KOPT-K1 (cell line): ENCODE data around the gene SEPTIN14.
"Not testable (repeated sequence)": the region's sequence is repeated elsewhere in the genome, so short reads cannot be mapped to it uniquely, and the experiment has no call there.

Experiments used
- H3K27ac ChIP-seq: fragments of 200-600 bp; sonication (generic); 2 replicates; pipeline ENCODE4 v1.5.1; 2016; ENCODE audit warnings: antibody characterized with exemption, mild to moderate bottlenecking, low read depth, low read length; ENCODE audit not compliant: poor library complexity, severe bottlenecking
- H3K36me3 ChIP-seq: fragments of 200-600 bp; sonication (generic); 2 replicates; pipeline ENCODE4 v1.5.1; 2017; ENCODE audit warnings: antibody characterized with exemption, mild to moderate bottlenecking, low read length, moderate library complexity; ENCODE audit not compliant: insufficient read depth
- H3K9me3 ChIP-seq: fragments of 200-600 bp; sonication (generic); 2 replicates; pipeline ENCODE4 v1.5.1; 2017; ENCODE audit warnings: antibody characterized with exemption, low read length, mild to moderate bottlenecking; ENCODE audit not compliant: insufficient read depth, poor library complexity, severe bottlenecking

The SEPTIN14 gene

GRCh38 chr7:55827577-55827976 is 35.0 kb downstream of the SEPTIN14 start:
- Histone ChIP-seq H3K36me3 (no peaks in the 10 kb centered on the region), H3K27ac (no peak overlapping the region), H3K9me3 (peaks cover 12% of the 10 kb centered on the region)

DNA sequence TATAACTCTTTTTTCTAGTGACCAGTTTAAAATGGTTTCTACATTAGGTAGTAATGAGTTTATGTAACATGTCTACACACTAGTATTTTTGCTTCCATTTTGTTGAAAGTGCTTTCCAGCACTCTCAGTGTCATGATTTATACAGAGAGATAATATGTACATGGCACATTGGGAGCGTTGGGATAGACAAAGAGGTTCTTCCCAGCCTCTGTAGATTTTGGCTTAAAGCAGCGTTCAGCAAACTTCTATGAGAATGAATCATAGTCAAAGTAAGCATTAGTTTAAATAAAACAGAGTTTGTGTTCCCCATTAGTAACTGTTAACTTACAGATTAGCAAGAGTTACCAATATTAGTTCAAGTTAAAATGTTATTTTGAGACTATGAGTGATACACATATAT is 43.9 kb downstream of the SEPTIN14 start:
- H3K36me3 ChIP-seq = no peaks in the 10 kb centered on the region
- H3K27ac ChIP-seq = no peak overlapping the region
- H3K9me3 ChIP-seq = peaks cover 28% of the 10 kb centered on the region

DNA sequence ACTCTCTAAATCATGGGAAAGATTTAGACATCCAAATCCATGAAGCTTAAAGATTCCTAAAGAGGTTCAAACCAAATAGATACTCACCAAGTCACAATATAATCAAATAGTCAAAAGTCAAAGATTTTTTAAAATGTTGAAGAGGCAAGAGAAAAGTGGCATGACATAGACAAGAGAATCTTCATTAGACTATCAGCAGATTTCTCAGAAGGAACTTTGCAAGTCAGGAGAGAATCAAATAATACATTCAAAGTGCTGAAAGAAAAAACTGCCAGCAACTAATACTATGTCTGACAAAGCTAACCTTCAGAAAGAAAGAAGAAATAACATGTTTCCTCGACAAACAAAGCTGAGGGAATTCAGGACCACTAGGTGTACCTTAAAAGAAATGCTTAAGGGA is 65.3 kb downstream of the SEPTIN14 start:
- H3K36me3 ChIP-seq, H3K27ac ChIP-seq: not testable (repeated sequence)
- peaks cover 22% of the 10 kb centered on the region for H3K9me3 ChIP-seq

DNA sequence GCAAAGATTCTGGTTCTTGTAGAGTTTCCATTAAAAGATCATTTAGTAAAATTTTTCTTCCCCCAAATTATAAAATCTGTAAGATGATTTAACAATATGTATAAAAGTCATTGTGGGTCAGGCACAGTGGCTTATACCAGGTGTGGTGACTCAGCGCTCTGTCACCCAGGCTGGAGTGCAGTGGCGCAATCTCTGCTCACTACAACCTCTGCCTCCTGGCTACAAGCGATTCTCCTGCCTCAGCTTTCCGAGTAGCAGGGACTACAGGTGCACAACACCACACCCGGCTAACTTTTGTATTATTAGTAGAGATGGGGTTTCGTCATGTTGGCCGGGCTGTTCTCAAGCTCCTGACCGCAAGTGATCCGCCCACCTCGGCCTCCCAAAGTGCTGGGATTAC is 68.0 kb downstream of the SEPTIN14 start:
- H3K36me3 ChIP-seq = no peaks in the 10 kb centered on the region
- peaks cover 22% of the 10 kb centered on the region for H3K9me3 ChIP-seq
- H3K27ac ChIP-seq = no peak overlapping the region

- no peaks in the 10 kb centered on the region for H3K36me3 ChIP-seq
- peaks cover 5% of the 10 kb centered on the region for H3K9me3 ChIP-seq
- no peak overlapping the region for H3K27ac ChIP-seq
Measured at GRCh38 chr7:55792048-55792447, 70.5 kb downstream of the SEPTIN14 start.

- peaks cover 10% of the 10 kb centered on the region for H3K9me3 ChIP-seq
- H3K27ac ChIP-seq = no peak overlapping the region
- no peaks in the 10 kb centered on the region for H3K36me3 ChIP-seq
Measured at GRCh38 chr7:55787796-55788195, 74.8 kb downstream of the SEPTIN14 start.

DNA sequence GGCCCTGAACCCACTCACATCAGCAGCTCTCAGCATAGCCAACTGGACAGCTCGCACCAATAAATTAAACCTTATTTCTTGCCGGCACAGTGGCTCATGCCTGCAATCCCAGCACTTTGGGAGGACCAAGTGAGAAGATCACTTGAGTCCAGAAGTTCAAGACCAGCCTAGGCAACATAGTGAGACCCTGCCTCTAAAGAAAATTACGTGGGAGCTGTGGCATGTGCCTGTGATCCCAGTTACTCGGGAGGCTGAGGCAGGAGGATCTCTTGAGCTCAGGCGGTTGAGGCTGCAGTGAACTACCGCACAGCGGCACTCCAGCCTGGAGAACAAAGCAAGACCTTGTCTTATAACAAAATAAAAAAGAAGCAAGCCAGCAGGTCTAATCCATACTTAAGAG is 75.7 kb downstream of the SEPTIN14 start:
- no peak overlapping the region for H3K27ac ChIP-seq
- no peaks in the 10 kb centered on the region for H3K36me3 ChIP-seq
- H3K9me3 ChIP-seq = peaks cover 10% of the 10 kb centered on the region

DNA sequence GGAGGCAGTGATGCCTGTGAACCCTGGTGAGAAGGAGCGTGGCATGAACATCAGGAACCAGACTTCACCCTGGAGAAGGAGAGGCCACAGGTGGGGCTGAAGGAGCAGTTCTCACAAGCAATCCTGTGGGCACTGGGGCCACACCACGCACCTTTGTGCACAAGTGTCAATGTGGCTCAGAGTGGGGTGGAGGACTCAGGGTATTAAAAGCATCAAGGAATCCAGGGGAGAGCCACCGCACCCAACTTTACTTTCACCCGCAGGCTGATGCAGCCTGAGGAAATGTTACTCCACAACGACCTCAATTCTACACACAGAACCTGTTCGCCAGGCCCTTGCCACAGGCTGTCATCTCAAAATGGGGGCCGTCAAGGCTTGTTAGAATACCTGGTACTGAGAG is 77.1 kb downstream of the SEPTIN14 start:
- peaks cover 10% of the 10 kb centered on the region for H3K9me3 ChIP-seq
- H3K27ac ChIP-seq, H3K36me3 ChIP-seq: not testable (repeated sequence)

GRCh38 chr7:55784151-55784550 is 78.4 kb downstream of the SEPTIN14 start:
- Histone ChIP-seq H3K9me3 (peaks cover 10% of the 10 kb centered on the region), H3K27ac (no peak overlapping the region), H3K36me3 (no peaks in the 10 kb centered on the region)

- Histone ChIP-seq H3K36me3 (0 out of 2 replicates have a peak, but pooled peaks cover 3% of the 10 kb centered on the region), H3K27ac (no peak overlapping the region), H3K9me3 (no peaks in the 10 kb centered on the region)
Measured at GRCh38 chr7:55778631-55779030, 83.9 kb downstream of the SEPTIN14 start.

DNA sequence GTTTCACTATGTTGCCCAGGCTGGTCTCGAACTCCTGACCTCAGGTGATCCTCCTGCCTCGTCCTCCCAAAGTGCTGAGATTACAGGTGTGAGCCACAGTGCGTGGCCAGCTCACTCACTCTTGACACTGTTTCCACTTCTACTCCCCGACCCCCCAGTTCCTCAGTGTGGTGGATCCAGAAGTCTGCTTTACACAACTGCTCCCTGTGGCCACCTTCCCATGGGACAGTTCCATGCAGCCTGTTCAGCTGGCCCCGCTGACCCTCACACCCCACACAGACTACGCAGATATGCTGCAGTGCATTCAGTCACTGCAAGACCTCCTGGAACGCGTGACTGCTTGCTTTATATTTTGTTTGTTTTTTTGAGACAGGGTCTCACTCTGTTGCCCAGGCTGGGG is 86.4 kb downstream of the SEPTIN14 start:
- H3K36me3 ChIP-seq = peaks cover 9% of the 10 kb centered on the region; the same call in 1 of the 2 replicates

GRCh38 chr7:55775051-55775420 is 87.5 kb downstream of the SEPTIN14 start:
- H3K36me3 ChIP-seq = peaks cover 9% of the 10 kb centered on the region; the same call in 1 of the 2 replicates
- H3K27ac ChIP-seq = no peak overlapping the region
- no peaks in the 10 kb centered on the region for H3K9me3 ChIP-seq

More for the DNA sequence above, 86.4 kb downstream of the SEPTIN14 start:
- no peaks in the 10 kb centered on the region for H3K9me3 ChIP-seq
- H3K27ac ChIP-seq = no peak overlapping the region

GRCh38 chr7:55774327-55775050 is 88.1 kb downstream of the SEPTIN14 start:
- Histone ChIP-seq H3K9me3 (no peaks in the 10 kb centered on the region), H3K27ac (no peak overlapping the region), H3K36me3 (peaks cover 9% of the 10 kb centered on the region; the same call in 1 of the 2 replicates)

- H3K36me3 ChIP-seq = peaks cover 9% of the 10 kb centered on the region; the same call in 1 of the 2 replicates
- H3K9me3 ChIP-seq = no peaks in the 10 kb centered on the region
- H3K27ac ChIP-seq = no peak overlapping the region
Measured at GRCh38 chr7:55770778-55771177, 91.8 kb downstream of the SEPTIN14 start.

- H3K9me3 ChIP-seq, H3K36me3 ChIP-seq, H3K27ac ChIP-seq: not testable (repeated sequence)
Measured at GRCh38 chr7:55753274-55753862, 109.2 kb downstream of the SEPTIN14 start.

DNA sequence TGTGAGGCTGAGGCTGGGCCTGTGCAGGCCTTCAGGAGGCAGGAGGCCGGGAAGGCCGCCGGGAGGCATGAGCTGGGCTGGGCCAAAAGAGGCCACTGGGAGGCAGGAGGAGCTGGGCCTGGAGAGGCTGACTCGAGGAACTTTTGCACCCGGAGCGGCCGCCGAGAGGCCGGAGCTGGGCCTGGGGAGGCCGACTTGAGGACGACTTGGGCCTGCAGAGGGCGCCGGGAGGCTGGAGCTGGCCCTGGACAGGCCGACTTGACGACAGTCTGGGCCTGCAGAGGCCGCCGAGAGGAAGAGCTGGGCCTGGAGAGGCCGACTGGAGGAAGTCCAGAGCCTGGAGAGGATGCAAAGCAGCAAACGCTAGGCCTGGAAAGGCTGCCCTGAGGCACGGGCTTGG is 117.8 kb downstream of the SEPTIN14 start:
- H3K27ac ChIP-seq, H3K9me3 ChIP-seq, H3K36me3 ChIP-seq: not testable (repeated sequence)
